Thoracic aorta endothelial cell (primary cell): ENCODE measurements around the gene MAGEB3. TPM values are rescaled to one million over a fixed set of nuclear protein-coding genes. Genes with fewer than 3 reads are reported as not detected.

ENCODE experiments used
- total RNA-seq: library from RNA; depleted of rRNA; stranded (reverse); fragments of >200 nt; gene quantifications from 2 replicates; pipeline ENCODE4 v1.2.3, GENCODE V29; 2012

Gene MAGEB3
- total RNA-seq = not detected in 2 replicates

GRCh38 chrX:30230395-30230794 is at the start of gene MAGEB3:
MAGEB3 (plus strand) TSS chrX:30230657; CDS start chrX:30235925, 5,268 bp downstream.

GRCh38 chrX:30215357-30215843 is 15.1 kb upstream of the MAGEB3 start, which contains the start of gene MAGEB2:
MAGEB2 (plus strand) TSS chrX:30215563; CDS start chrX:30218581, 3,018 bp downstream.

GRCh38 chrX:30241724-30242415 is 11.4 kb downstream of the MAGEB3 start, which contains the start of gene MAGEB4:
MAGEB4 (plus strand) TSS chrX:30242000; CDS start chrX:30242136, 136 bp downstream.

GRCh38 chrX:30246769-30247489 is 16.5 kb downstream of the MAGEB3 start, which contains the start of gene MAGEB1:
MAGEB1 (plus strand) TSS chrX:30247146; CDS start chrX:30250494, 3,348 bp downstream.

Other genes with a start within 250 kb of the MAGEB3 start
- gene MAGEB2, start 15.1 kb upstream of the MAGEB3 start, total RNA-seq = not detected in 2 replicates
- gene MAGEB4, start 11.3 kb downstream of the MAGEB3 start, total RNA-seq = not detected in 2 replicates
- gene MAGEB1, start 16.5 kb downstream of the MAGEB3 start, total RNA-seq = not detected in 2 replicates
- not detected in 2 replicates for gene NR0B1, start 78.7 kb downstream of the MAGEB3 start, total RNA-seq